OCI-M2 (cell line): ENCODE results near the gene METTL25B.
A peak's percentile ranks its signal among the peaks of the same experiment; 100 is the strongest.

Source experiments
- DNase-seq: peaks from one replicate; lab custom pipeline; 2025; ENCODE audit not compliant: unreplicated experiment; lab: John Stamatoyannopoulos, UW

The METTL25B gene

DNA sequence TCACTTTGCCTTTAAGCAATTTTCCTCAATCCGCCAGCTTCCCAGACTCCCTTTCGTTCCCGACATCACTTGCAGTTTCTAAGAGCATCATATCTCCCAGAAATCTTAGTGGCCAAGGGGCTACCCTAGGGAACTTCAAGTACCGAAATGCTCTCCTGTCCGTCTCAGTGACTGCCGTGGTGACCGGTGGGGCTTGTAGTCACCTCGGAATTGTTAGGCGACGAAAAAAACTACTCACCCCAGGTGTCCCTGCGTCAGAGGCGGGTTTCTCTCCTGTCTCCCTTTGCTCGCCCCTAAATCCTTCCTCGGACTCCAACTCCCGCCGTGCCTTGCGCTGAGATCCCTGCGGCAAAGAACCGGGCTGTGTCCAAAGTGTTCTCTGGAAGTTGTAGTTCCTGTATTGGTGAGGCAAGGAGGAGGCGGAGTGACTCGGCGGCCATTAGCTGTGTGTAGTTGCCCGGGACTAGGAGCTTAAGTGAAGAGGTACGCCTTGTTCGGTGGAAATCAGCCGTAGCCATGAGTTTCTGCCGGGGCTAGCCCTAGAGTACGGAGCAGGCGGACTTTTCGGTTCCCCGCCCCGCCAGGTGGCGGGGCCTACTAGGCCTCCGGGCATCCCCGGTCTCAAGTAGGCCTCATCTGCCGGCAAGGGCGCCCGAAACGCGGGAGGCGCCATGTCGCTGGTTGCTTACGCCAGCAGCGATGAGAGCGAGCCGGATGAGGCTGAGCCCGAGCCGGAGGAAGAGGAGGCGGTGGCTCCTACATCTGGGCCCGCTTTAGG, 39.0 kb downstream of the METTL25B start, which contains the start of gene PRCC:
TSS of gene PRCC (plus strand) at position 435 of the 778 bp plus-strand sequence. CDS start at position 672, 237 bp downstream.
- DNase-seq, result peak; percentile 82

DNA sequence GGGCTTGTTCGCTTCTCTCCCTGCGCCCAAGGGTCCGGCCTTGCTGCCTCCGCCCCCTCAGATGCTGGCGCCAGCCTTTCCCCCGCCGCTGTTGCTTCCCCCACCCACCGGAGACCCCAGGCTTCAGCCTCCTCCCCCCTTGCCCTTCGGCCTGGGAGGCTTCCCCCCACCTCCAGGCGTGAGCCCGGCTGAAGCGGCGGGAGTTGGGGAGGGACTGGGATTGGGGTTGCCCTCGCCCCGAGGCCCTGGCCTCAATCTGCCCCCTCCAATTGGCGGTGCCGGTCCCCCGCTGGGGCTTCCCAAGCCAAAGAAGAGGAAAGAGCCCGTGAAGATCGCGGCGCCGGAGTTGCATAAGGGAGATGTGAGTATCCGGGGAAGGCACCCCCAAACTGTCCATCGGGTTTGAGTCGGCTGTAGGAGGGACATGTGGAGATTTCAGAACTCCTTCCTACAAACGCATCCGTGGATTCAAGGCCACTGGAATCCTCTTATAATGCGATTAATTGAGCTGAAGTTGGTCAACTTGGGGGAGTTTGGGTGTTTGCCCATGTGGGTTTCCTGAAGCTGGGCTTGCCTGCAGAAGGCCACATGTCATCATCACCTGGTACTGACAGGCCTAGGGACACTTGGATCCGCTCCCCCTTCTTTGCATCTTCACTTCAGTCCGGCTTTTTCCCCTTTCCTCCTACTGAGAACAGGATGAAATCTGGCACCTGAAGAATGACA, 39.8 kb downstream of the METTL25B start:
- DNase-seq, result no peak

DNA sequence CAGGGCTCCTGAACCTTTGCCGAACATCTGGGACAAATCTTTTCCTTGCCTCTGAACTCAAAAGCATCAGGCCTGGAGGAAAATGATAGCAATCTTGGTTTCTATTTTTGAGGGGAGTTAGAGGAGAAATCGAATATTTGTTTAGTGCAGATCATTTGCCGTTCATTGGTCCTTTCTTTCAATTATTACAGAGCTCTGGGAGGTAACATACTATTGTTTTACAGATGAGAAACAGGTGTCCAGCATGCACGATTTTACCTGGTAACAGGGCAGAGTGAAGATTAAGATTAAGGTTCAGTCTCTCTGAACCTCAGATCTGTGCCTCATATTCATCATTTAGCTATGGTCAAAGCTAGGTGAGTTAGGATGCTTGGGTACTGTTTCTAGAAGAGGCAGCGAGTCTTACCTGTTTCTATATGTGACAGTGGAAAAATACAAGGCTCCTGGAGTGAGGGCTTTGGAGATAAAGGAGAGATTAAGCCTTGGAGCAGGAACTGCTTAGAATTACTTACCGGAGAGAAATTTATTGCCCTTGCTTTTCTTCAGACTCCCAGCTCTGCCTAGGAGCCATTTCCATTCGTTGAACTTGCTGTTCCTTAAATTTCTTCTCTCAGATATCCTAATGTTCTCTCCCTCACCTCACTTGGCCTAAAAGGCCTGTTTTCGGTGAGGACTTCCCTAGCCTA, 40.5 kb downstream of the METTL25B start:
- DNase-seq, result no peak

DNA sequence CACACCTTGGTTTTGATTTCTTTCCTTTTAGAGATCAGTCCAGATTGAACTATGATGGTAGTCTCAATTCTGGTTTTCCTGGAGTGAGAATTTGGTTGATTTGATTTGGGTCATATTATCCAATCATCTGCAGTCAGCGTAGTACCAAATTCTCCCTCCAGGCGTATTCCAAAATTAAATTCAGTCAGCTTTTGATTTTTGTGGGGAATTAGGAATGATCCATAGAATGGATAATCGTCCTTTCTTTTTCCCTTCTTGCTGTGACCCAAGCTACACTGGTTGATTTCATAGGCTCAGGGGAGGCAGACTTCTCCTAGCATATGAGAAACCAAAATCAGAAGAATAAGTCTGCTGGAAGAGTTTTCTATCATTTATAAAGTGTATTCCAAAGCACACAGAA, 44.0 kb downstream of the METTL25B start:
- no peak for DNase-seq

DNA sequence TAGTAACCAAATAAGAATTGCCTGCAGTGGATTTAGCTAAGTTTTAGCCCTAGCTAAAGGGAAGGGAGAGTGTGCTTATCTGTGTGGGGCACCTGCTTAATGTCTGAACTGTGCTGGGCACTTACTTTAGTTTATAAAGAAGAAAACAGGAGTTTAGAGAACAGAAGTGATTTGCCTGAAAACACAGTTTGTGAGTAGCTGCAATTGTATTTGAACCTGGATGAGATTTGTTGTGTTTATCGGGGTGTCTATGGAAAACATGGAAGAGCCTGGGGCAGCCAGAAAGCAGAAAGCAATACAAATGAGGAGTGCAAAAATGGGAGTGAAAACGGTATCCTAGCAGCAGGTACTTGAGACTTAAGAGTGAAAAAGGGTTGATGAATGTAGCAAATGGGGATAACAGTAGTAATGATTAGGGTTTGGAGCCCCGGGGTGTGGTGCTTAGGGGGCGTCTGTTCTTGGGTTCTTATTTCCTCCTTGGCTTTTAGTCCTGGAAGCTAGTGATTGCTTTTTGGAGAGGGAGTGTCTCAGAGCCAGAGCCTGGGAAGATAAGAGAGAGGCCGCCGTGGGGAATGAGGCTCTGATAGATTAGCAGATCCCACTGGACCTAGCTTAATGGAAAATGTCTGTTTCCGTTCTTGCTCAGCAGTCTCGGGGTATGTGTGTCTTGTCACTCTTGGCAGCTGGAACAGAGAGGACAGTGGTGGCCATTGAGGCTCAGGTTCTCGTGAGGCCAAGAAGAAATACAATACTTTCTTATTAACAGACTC, 44.6 kb downstream of the METTL25B start:
- no peak for DNase-seq

DNA sequence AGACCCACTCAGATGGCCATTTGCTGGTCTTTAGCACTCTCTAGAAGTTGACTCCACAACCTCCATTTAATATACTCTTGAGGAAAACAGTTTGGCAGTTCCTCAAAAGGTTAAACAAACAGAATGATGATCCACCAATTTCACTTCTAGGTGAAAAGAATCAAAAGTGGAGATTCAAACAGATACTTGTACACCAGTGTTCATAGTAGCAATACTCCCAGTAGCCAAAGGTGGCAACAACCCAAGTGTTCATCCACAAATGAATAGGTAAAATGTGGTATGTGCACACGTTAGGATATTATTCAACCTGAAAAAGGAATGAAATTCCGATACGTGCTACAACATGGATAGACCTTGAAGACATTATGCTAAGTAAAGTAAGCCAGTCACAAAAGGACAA, 45.3 kb downstream of the METTL25B start:
- no peak for DNase-seq

DNA sequence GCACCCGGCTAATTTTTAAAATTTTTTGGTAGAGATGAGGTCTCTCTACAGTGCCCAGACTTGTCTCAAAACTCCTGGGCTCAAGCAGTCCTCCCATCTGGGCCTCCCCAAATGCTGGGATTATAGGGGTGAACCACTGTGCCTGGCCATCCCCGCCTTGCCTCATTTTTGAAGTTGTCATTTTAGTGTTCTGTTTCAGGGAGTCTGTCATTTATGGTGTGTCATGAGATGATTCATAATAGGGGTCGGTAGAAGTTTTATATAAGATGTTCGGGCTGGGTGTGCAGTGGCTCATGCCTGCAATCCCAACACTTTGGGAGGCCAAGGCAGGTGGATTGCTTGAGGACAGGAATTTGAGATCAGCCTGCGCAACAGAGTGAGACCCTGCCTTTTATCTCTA, 47.5 kb downstream of the METTL25B start:
- no peak for DNase-seq

DNA sequence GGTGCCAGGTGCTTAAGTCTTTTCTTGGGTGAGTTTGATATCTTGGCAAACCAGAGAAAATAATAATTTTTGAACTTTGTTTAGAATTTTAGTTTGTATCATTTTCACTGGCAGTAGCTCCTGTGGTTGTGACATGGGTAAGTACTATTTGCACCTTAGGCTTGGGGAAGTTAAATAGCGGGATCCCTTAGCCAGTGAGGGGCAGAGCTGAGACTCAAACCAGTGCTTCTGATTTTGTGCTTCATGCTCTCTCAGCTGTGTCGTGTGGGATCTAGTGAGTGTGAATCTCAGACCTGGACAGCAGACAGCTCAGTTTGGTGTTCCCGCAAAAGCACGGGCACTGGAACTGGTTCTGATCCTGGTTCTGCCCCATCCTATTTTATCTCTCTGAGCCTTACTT, 48.7 kb downstream of the METTL25B start:
- no peak for DNase-seq

DNA sequence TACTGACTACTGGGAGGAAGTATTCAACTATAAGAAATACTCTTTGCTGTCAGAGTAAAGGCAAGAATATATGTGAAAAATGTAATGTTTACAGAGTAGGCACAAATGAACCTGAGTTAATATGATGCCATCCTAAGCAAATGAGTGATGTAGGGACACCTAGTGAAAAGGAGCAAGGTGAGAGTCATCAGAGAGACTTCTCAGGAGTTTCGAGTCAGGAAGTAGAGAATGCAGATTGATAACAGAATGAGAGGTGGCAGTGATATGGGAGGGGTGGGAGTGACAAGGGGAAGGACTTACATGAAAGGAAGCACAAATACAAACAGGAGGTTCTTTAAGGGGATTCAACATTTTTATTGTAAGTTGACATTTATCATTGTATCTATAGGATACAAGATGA, 49.3 kb downstream of the METTL25B start:
- DNase-seq, result no peak

DNA sequence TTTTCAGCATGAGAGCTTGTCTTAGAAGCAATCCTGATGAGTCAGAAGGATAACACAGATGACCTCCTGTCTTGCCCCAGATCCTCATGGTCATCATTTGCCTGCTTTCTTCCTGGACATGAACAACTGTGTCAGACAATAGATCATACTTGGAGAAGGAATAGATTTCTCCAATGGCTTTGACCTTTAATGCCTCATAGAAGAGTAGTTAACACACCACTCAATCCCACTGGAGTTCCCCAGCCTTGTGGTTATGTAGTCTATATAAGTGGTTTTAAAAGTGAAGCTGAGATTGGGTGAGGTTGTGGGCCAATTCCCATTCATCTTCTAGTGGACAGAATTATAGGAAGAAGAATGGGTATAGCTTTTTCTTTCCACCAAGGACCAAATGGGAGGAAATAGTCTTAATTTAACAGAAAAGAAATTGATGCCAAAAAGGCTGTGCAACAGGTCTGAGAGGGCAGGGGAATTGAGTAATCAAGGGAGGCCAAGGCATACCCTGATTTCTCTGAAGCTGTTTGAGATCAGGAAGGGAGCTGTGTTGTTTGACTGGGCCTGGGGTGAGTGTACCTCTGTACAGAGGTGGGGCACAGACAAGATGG, 53.4 kb downstream of the METTL25B start:
- DNase-seq, result no peak

DNA sequence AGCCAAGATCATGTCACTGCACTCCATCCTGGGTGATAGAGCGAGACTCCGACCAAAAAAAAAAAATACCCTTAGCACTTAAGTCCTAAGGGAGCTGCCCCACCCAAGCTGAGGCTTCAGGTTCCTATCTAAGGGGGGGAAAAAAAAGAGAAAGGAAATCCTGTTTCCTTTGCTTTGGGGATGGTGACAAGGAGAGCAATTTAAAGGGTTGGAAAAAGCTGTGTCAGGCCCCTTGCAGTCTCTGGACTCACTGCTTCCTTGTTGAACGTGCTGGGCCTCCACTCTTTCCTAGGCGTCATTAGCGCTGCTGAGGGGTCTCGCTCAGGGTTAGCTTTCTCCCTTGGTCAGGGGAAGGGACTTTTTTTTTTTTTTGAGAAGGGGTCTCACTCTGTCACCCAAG, 57.2 kb downstream of the METTL25B start:
- no peak for DNase-seq
